ENCODE data around the gene C4orf54.

The C4orf54 gene

GRCh38 chr4:99633772-99634171, 23.9 kb downstream of the C4orf54 start:
- H3K4me3 ChIP-seq (ENCODE audit: low read depth, low read length), result no peak overlapping the region
- no peak overlapping the region for H3K27ac ChIP-seq

GRCh38 chr4:99630857-99631360, 26.7 kb downstream of the C4orf54 start:
- Histone ChIP-seq H3K9me3 (ENCODE audit: control insufficient read depth, low read length) (no peaks in the 10 kb centered on the region), H3K4me3 (ENCODE audit: low read depth, low read length) (no peak overlapping the region), H3K27me3 (ENCODE audit: control insufficient read depth, insufficient read depth, low read length) (no peaks in the 10 kb centered on the region), H3K27ac (no peak overlapping the region), H3K4me1 (no peaks in the 10 kb centered on the region), H3K36me3 (ENCODE audit: control insufficient read depth, insufficient read depth, low read length) (no peaks in the 10 kb centered on the region), H3K9ac (no peak overlapping the region), H3K4me2 (ENCODE audit: low read length) (no peak overlapping the region), H3K79me2 (no peaks in the 10 kb centered on the region), H2AFZ (no peak overlapping the region)
- no peak for TF ChIP-seq CTCF (IDR thresholded peaks at IDR 0.05)

More at GRCh38 chr4:99633772-99634171, 23.9 kb downstream of the C4orf54 start:
- Histone ChIP-seq H3K9ac (no peak overlapping the region), H3K79me2 (no peaks in the 10 kb centered on the region), H3K4me1 (no peaks in the 10 kb centered on the region), H2AFZ (no peak overlapping the region), H3K27me3 (ENCODE audit: control insufficient read depth, insufficient read depth, low read length) (no peaks in the 10 kb centered on the region), H3K9me3 (ENCODE audit: control insufficient read depth, low read length) (no peaks in the 10 kb centered on the region), H3K4me2 (ENCODE audit: low read length) (no peak overlapping the region), H3K36me3 (ENCODE audit: control insufficient read depth, insufficient read depth, low read length) (no peaks in the 10 kb centered on the region)
- no peak for TF ChIP-seq CTCF (IDR thresholded peaks at IDR 0.05)

- H2AFZ ChIP-seq, result no peak overlapping the region
- H3K27ac ChIP-seq, result no peak overlapping the region
- H3K9me3 ChIP-seq (ENCODE audit: control insufficient read depth, low read length), result no peaks in the 10 kb centered on the region
- H3K36me3 ChIP-seq (ENCODE audit: control insufficient read depth, insufficient read depth, low read length), result no peaks in the 10 kb centered on the region
- no peak overlapping the region for H3K4me3 ChIP-seq (ENCODE audit: low read depth, low read length)
- TF ChIP-seq CTCF (IDR thresholded peaks at IDR 0.05), result no peak
- H3K9ac ChIP-seq, result no peak overlapping the region
- H3K79me2 ChIP-seq, result no peaks in the 10 kb centered on the region
- H3K4me2 ChIP-seq (ENCODE audit: low read length), result no peak overlapping the region
- H3K4me1 ChIP-seq, result no peaks in the 10 kb centered on the region
- H3K27me3 ChIP-seq (ENCODE audit: control insufficient read depth, insufficient read depth, low read length), result no peaks in the 10 kb centered on the region
These were observed 27.6 kb downstream of the C4orf54 start for GRCh38 chr4:99629962-99630554.

GRCh38 chr4:99628040-99628439, 29.6 kb downstream of the C4orf54 start:
- Histone ChIP-seq H3K27ac (no peak overlapping the region), H3K4me3 (ENCODE audit: low read depth, low read length) (no peak overlapping the region), H3K9ac (no peak overlapping the region), H3K9me3 (ENCODE audit: control insufficient read depth, low read length) (no peaks in the 10 kb centered on the region), H3K36me3 (ENCODE audit: control insufficient read depth, insufficient read depth, low read length) (no peaks in the 10 kb centered on the region), H3K79me2 (no peaks in the 10 kb centered on the region), H3K27me3 (ENCODE audit: control insufficient read depth, insufficient read depth, low read length) (no peaks in the 10 kb centered on the region), H2AFZ (no peak overlapping the region), H3K4me1 (no peaks in the 10 kb centered on the region), H3K4me2 (ENCODE audit: low read length) (no peak overlapping the region)
- no peak for TF ChIP-seq CTCF (IDR thresholded peaks at IDR 0.05)

GRCh38 chr4:99625369-99625768, 32.3 kb downstream of the C4orf54 start:
- H3K36me3 ChIP-seq (ENCODE audit: control insufficient read depth, insufficient read depth, low read length), result no peaks in the 10 kb centered on the region
- H3K27ac ChIP-seq, result no peak overlapping the region
- no peak overlapping the region for H3K4me2 ChIP-seq (ENCODE audit: low read length)
- H3K27me3 ChIP-seq (ENCODE audit: control insufficient read depth, insufficient read depth, low read length), result no peaks in the 10 kb centered on the region
- H3K79me2 ChIP-seq, result no peaks in the 10 kb centered on the region
- no peak for TF ChIP-seq CTCF (IDR thresholded peaks at IDR 0.05)
- H3K4me3 ChIP-seq (ENCODE audit: low read depth, low read length), result no peak overlapping the region
- H3K4me1 ChIP-seq, result no peaks in the 10 kb centered on the region
- H3K9ac ChIP-seq, result no peak overlapping the region
- no peaks in the 10 kb centered on the region for H3K9me3 ChIP-seq (ENCODE audit: control insufficient read depth, low read length)
- no peak overlapping the region for H2AFZ ChIP-seq
